ENCODE measurements around the gene MAGEC2.

- TF ChIP-seq, protein P1, sequence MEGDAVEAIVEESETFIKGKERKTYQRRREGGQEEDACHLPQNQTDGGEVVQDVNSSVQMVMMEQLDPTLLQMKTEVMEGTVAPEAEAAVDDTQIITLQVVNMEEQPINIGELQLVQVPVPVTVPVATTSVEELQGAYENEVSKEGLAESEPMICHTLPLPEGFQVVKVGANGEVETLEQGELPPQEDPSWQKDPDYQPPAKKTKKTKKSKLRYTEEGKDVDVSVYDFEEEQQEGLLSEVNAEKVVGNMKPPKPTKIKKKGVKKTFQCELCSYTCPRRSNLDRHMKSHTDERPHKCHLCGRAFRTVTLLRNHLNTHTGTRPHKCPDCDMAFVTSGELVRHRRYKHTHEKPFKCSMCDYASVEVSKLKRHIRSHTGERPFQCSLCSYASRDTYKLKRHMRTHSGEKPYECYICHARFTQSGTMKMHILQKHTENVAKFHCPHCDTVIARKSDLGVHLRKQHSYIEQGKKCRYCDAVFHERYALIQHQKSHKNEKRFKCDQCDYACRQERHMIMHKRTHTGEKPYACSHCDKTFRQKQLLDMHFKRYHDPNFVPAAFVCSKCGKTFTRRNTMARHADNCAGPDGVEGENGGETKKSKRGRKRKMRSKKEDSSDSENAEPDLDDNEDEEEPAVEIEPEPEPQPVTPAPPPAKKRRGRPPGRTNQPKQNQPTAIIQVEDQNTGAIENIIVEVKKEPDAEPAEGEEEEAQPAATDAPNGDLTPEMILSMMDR (IDR thresholded peaks at IDR 0.05; ENCODE audit: low read length): no peak
- TF ChIP-seq EZH2 (optimal IDR thresholded peaks at IDR 0.05; ENCODE audit: low read depth, low read length) (no peak), EZH2phosphoT487 (IDR thresholded peaks at IDR 0.05; ENCODE audit: low read length) (no peak)
Observed at GRCh38 chrX:142244568-142244967, 39.5 kb upstream of the MAGEC2 start.

Measured in MM.1S (cell line).